ENCODE data around the gene SMS.

- TF ChIP-seq TAF1 (IDR thresholded peaks at IDR 0.05; ENCODE audit: borderline replicate concordance, low read depth, low read length) (no peak), POLR2AphosphoS5 (IDR thresholded peaks at IDR 0.05; ENCODE audit: low read depth, low read length) (no peak), POLR2A (IDR thresholded peaks at IDR 0.05; ENCODE audit: low read depth, low read length) (no peak)
These were observed 11.3 kb upstream of the SMS start for GRCh38 chrX:21929209-21929608.

All from GM12892 (cell line).